Stimulated activated CD8-positive, alpha-beta memory T cell treated with anti-CD3 and anti-CD28 coated beads, Interleukin-12 subunit alpha, Interleukin-12 subunit beta, amount 100 ng/mL, for 24 hours (primary cell): ENCODE results near the gene SLC7A1.
A peak's percentile ranks its signal among the peaks of the same experiment; 100 is the strongest.

ENCODE experiments used
- DNase-seq: peaks from one replicate; pipeline ENCODE4 v3.0.0-alpha.2; 2020; ENCODE audit errors: extremely low read depth

Gene SLC7A1

GRCh38 chr13:29561918-29562317 lies 33.6 kb downstream of the SLC7A1 start:
- no peak for DNase-seq

- DNase-seq = no peak
Observed at GRCh38 chr13:29556742-29557141, 38.7 kb downstream of the SLC7A1 start.

- no peak for DNase-seq
Observed at GRCh38 chr13:29551214-29551613, 44.3 kb downstream of the SLC7A1 start.

- DNase-seq = no peak
Observed at GRCh38 chr13:29550430-29550988, 45.0 kb downstream of the SLC7A1 start.

- DNase-seq = no peak
Observed at GRCh38 chr13:29548722-29549121, 46.8 kb downstream of the SLC7A1 start.

GRCh38 chr13:29547153-29547552 lies 48.3 kb downstream of the SLC7A1 start:
- DNase-seq = no peak

- no peak for DNase-seq
Observed at GRCh38 chr13:29546662-29547061, 48.8 kb downstream of the SLC7A1 start.

- DNase-seq = no peak
Observed at GRCh38 chr13:29545988-29546387, 49.5 kb downstream of the SLC7A1 start.

GRCh38 chr13:29543230-29544215 lies 52.0 kb downstream of the SLC7A1 start:
- DNase-seq = peak; percentile 3

- no peak for DNase-seq
Observed at GRCh38 chr13:29542381-29542780, 53.1 kb downstream of the SLC7A1 start.

GRCh38 chr13:29541400-29541799 lies 54.1 kb downstream of the SLC7A1 start:
- no peak for DNase-seq

GRCh38 chr13:29540799-29541198 lies 54.7 kb downstream of the SLC7A1 start:
- DNase-seq = no peak

- no peak for DNase-seq
Observed at GRCh38 chr13:29540334-29540733, 55.2 kb downstream of the SLC7A1 start.

GRCh38 chr13:29539856-29540255 lies 55.6 kb downstream of the SLC7A1 start:
- no peak for DNase-seq

GRCh38 chr13:29538652-29539040 lies 56.8 kb downstream of the SLC7A1 start:
- DNase-seq = no peak

- no peak for DNase-seq
Observed at GRCh38 chr13:29537736-29538651, 57.5 kb downstream of the SLC7A1 start.

GRCh38 chr13:29536853-29537252 lies 58.6 kb downstream of the SLC7A1 start:
- DNase-seq = no peak

GRCh38 chr13:29535663-29536655 lies 59.5 kb downstream of the SLC7A1 start:
- DNase-seq = no peak

- no peak for DNase-seq
Observed at GRCh38 chr13:29534083-29534482, 61.4 kb downstream of the SLC7A1 start.

- DNase-seq = no peak
Observed at GRCh38 chr13:29532821-29533220, 62.7 kb downstream of the SLC7A1 start.

- DNase-seq = no peak
Observed at GRCh38 chr13:29532116-29532515, 63.4 kb downstream of the SLC7A1 start.
